Stimulated activated CD8-positive, alpha-beta memory T cell treated with anti-CD3 and anti-CD28 coated beads, Interleukin-7, amount 100 ng/mL, for 48 hours (primary cell): ENCODE measurements around the gene STK39.
"Not testable (repeated sequence)": the region's sequence is repeated elsewhere in the genome, so short reads cannot be mapped to it uniquely, and the experiment has no call there.

Experiments used
- DNase-seq, 2 donors: peaks; one replicate each; pipeline ENCODE4 v3.0.0-alpha.2; 2020; ENCODE audit warnings: low read depth in 1 of 2; ENCODE audit errors: extremely low read depth in 1 of 2

The STK39 gene

GRCh38 chr2:168140892-168141291 lies 106.5 kb downstream of the STK39 start:
- no peak for DNase-seq

- DNase-seq, result no peak
These were observed 107.5 kb downstream of the STK39 start for GRCh38 chr2:168139852-168140251.

- no peak for DNase-seq
These were observed 108.5 kb downstream of the STK39 start for GRCh38 chr2:168138901-168139300.

- no peak for DNase-seq
These were observed 109.0 kb downstream of the STK39 start for GRCh38 chr2:168138374-168138773.

GRCh38 chr2:168137510-168138180 lies 109.8 kb downstream of the STK39 start:
- DNase-seq, result no peak

DNA sequence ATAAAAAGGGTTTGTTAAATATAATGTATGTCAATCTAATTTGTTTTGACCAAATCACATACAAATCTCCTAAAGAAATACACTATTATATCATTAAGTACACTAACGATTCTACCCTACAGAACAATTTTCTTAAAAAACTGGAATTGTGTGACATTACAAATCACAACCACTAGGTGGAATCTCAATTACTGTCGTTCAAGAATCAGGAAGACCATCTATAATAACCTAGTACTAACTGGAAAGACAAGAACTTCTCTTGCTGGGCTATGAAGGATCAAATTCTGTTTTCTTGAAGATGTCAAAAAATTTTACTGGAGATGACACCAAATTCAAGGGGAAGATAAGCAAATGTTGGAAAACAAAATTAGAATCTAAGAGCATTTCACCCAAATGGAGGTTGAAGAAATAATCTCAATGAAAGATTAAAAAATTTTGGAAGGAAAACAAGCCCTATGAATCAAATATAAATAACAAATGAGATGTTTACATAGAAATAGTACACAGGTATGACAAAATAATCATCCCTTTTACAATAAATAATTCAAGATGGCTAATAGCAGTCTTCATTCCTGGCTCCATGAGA lies 110.9 kb downstream of the STK39 start:
- no peak for DNase-seq

DNA sequence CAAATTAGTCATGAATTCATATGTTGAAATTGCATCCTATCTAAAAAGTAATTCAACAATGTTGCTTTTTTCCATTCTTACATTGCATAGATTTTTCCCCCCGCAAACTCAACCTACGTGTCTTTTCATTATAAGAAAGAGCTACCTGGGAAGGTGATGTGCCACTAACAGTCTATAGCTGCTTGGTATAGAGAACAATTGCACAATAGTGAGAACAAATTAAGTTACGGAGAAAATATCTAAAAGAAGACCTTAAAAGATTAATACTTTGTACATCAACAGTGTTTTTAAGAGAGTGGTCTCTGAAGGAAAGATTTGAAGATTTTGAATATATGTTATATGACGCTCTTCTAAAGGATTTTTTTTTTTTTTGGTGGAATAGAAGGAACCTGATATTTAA lies 111.8 kb downstream of the STK39 start:
- DNase-seq, result no peak

GRCh38 chr2:168135121-168135520 lies 112.3 kb downstream of the STK39 start:
- no peak for DNase-seq

DNA sequence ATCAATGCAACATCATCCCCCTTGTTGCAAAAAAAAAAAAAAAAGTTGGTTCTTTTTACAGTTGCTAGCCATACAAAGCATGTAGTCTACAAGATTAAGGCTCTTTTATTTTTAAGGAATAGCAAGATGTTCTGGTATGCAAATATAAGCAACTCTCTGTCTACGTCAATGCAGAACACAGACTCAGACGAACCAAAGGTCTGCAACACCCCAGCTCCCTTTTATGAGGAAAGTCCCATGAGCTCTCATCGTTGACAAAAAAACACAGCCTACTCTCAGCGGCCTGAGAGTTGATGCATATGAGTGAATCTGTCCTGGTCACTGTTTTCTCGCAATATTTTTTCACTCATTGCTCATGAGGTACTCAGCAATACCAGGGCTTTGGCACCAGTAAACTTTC lies 112.9 kb downstream of the STK39 start:
- no peak for DNase-seq

DNA sequence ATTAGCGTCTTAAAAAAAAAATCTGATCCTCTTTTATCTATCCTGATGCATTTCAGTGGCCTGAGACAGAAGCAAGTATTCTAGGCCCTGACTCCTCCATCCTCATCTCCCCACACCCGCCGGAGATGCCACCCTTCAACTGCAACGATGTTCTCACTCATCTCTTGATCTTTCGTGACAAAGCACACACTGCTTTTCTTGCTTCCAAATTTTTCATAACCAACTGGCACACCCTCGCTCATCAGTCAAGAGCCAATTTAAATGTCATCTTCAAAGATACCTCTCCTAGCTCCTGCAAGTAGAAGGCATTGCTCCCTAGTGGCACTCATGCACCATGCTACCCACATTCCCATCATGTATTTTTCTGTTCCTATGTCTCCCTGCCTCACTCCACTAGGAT lies 115.0 kb downstream of the STK39 start:
- DNase-seq, result no peak

GRCh38 chr2:168130346-168130745 lies 117.0 kb downstream of the STK39 start:
- DNase-seq, result no peak

- DNase-seq, result no peak
These were observed 120.0 kb downstream of the STK39 start for GRCh38 chr2:168127371-168127770.

DNA sequence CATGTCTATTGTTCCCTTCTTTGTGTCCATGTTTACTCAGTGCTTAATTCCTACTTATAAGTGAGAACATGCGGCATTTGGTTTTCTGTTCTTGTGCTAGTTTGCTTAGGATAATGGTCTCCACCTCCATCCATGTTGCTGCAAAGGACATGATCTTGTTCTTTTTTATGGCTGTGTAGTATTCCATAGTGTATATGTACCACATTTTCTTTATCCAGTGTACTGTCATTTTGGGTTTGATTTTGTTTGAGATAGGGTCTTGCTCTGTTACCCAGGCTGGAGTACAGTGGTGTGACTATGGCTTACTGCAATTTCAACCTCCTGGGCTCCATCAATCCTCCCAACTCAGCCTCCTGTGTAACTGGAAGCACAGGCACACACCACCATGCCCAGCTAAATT lies 125.2 kb downstream of the STK39 start:
- not testable (repeated sequence) for DNase-seq

DNA sequence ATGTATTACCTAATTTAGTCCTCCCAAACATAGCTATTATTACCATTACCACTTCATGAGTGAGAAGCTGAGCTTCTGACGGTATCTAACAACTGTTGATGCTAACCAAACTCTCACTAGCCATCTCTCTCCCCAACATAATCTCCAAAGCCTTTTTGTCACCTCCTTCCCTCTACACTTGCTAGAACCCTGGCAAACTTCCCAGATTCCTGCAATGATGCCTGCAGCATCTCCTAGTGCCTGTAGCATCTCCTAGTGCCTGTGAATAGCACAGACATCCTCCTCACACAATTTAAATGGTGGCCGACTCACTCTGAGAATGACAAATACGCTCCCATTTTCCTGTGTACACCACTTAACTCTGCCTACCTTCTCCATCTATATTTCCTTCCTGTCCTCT lies 126.7 kb downstream of the STK39 start:
- no peak for DNase-seq

DNA sequence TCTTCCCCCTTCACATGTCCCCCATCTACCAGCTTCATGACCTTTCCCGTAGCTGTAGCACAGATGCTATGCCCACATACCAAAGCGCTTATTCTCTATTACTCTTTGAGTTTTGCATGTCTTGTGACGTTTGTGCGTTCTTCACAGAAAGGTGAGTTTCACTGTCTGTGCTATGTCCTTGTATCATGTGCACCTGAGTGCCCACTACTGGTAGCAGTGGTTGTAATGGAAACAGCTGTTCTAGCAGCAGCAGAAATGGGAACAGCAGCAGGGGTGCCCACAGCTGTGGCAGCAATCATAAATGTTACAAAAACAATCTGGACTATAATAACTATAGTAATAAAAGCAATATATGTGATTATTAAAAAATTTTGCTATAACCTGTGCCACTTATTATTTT lies 127.1 kb downstream of the STK39 start:
- DNase-seq, result no peak

DNA sequence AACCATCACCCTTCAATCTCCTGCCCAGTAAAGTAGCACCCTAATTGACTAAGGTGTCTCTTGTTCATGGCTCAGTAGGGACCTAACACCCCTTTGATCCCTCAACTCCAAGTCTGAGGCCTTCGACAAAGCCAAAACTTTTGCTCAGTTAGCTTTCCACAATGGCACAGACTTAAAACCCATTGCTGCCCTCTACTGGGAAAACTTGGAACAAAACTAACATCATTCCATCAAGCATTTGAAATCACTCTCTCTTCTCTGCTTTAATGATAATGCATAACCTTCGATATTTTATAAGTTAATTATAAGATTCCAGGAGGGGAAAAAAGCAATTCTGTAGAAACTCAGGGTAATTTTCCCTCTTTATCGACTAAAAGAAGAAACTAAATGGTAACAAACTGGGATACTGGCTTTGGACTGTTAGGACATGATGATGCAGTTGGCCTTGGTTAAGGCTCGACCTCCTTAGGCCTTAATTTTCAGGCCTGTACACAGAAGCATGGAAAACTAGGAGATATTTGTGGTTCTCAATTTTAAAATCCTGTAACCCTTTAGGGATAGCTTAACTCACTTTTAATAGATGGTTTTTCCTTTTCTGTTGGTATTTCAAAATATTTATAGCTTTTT lies 127.8 kb downstream of the STK39 start:
- DNase-seq, result no peak

DNA sequence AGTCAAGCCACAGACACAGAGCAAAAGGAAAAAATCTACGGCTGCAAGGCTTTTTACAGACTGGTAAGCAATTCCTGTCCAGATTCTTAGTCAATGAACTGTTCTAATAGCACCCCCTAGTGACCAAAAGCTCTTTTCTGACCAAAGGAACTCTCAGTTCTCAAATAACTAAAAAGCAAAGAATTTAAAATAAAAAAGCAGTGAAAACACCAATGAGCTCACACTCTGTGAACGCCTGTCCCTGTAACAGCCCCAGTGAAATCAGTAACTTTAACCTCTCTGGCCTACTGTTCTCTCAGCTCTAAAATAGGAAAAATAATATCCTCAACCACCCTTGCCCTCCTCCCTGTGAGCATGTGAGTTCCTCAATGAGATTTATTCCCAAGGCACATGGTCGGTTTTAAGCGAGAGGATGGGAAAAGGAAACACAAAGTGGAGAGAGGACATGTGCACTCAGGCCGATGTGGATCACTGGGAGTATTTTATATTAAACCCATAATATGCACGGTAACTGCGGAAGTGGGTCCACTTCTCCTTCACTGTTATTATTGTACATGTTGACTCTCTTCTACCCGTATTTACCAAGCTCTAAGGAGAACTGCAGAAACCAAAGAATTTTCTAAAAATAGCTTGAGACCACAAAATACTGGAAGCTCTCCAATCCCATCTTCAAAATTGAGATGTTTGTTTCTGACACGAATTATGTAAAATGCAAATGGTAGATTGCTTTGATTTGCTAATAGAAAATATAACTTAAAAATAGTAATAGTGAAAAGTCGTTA lies 128.5 kb downstream of the STK39 start:
- DNase-seq, result no peak

DNA sequence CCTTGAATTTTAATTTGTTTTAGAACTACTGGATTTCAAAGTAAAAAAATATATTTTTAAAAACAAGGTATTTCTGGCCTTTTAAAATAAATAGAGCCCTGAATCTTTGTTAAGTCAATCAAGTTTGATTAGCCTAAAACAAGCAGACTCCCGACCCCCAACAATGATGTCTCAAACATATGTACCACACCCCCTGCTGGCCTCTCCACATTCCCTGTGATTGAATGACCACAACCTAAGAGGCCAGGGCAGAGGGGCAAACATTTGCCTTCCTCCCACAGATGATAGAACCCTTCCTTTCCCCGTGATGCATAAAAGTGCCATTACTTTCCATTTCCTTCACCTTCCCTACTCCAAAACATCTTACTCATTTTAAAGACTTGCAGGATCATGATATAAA lies 130.9 kb downstream of the STK39 start:
- no peak for DNase-seq

GRCh38 chr2:168114619-168115018 lies 132.8 kb downstream of the STK39 start:
- no peak for DNase-seq

- DNase-seq, result no peak
These were observed 133.4 kb downstream of the STK39 start for GRCh38 chr2:168114040-168114439.

DNA sequence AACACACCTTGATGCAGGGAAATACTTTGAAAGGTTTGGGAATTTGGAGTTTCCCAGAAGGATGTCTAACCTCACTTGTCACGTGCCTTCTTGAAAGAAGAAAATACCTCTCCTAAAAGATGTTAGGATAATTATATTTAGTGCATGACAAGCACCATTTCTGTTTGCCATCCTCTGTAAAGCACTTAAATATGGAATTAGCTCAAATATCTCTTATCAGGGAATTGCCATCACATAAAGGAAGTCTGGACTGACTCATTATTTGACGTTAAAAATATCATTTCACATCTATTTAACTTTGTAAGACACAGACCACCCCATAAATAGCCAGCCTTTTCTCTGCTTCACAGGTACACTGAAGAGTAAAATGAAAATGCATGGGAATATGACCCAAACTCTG lies 140.1 kb downstream of the STK39 start:
- DNase-seq, result no peak
